IMR-90 (cell line): ENCODE results near the gene ZDHHC17. TPM values are rescaled to one million over a fixed set of nuclear protein-coding genes. Genes with fewer than 3 reads are reported as not detected.

Source experiments
- ATAC-seq: fragments of 200-7000 bp; cut with Tn5 transposase; 2 replicates; pipeline ENCODE4 v1.9.1; 2020; ENCODE audit warnings: low read depth, mild to moderate bottlenecking, moderate library complexity
- BruUV-seq: library from RNA; stranded (reverse); fragments of 400-500 nt; replicated peaks from 2 replicates; lab custom pipeline; 2021; lab: Mats Ljungman, UMichigan
- CTCF ChIA-PET: fragments of 300-600 bp; formaldehyde crosslinking; extraction: SDS; loops from one replicate; lab custom pipeline; 2021; ENCODE audit warnings: antibody characterized with exemption; lab: Yijun Ruan, JAX
- POLR2A ChIA-PET: fragments of 300-600 bp; sonication (Branson Sonifier 250); formaldehyde crosslinking; loops from one replicate; lab custom pipeline; 2022; ENCODE audit warnings: antibody characterized with exemption; ENCODE audit not compliant: unreplicated experiment; lab: Charles Lee
- DNase-seq: peaks from one replicate; pipeline ENCODE4 v3.0.0; 2013
- H2AFZ ChIP-seq: replicated peaks from 2 replicates; pipeline ENCODE3; 2013; ENCODE audit warnings: low read length, mild to moderate bottlenecking; ENCODE audit not compliant: poor library complexity
- H2AK5ac ChIP-seq: 2 replicates; pipeline ENCODE4 v1.6.1; 2013; ENCODE audit warnings: low read depth, low read length, inconsistent platforms
- H2AK9ac ChIP-seq: replicated peaks from 2 replicates; pipeline ENCODE3; 2013; ENCODE audit warnings: mild to moderate bottlenecking, low read depth, low read length, moderate library complexity; ENCODE audit not compliant: poor library complexity
- H2BK120ac ChIP-seq: 2 replicates; pipeline ENCODE4 v1.6.1; 2013; ENCODE audit warnings: low read depth, low read length, inconsistent platforms
- H2BK15ac ChIP-seq: 3 replicates; pipeline ENCODE4 v1.6.1; 2013; ENCODE audit warnings: low read depth, low read length, inconsistent platforms
- H2BK20ac ChIP-seq: 2 replicates; pipeline ENCODE4 v1.6.1; 2013; ENCODE audit warnings: low read depth, mild to moderate bottlenecking, inconsistent platforms, low read length, moderate library complexity
- H2BK5ac ChIP-seq: 2 replicates; pipeline ENCODE4 v1.6.1; 2013; ENCODE audit warnings: mild to moderate bottlenecking, low read depth, low read length, inconsistent platforms; ENCODE audit not compliant: poor library complexity, severe bottlenecking
- H3K14ac ChIP-seq: replicated peaks from 2 replicates; pipeline ENCODE4 v1.6.1; 2013; ENCODE audit warnings: low read depth, low read length, inconsistent platforms
- H3K18ac ChIP-seq: 2 replicates; pipeline ENCODE4 v1.6.1; 2013; ENCODE audit warnings: low read depth, low read length, control low read depth
- H3K23ac ChIP-seq: 2 replicates; pipeline ENCODE4 v1.6.1; 2013; ENCODE audit warnings: low read depth, low read length, inconsistent platforms
- H3K27ac ChIP-seq: 2 replicates; pipeline ENCODE4 v1.5.1; 2013; ENCODE audit warnings: mild to moderate bottlenecking, control low read depth, low read length; ENCODE audit not compliant: insufficient read depth
- H3K27me3 ChIP-seq: 2 replicates; pipeline ENCODE4 v1.6.1; 2013; ENCODE audit warnings: low read length; ENCODE audit not compliant: control insufficient read depth, insufficient read depth
- H3K36me3 ChIP-seq: 2 replicates; pipeline ENCODE4 v1.6.1; 2013; ENCODE audit warnings: low read length, mixed read lengths; ENCODE audit not compliant: control insufficient read depth, insufficient read depth
- H3K4ac ChIP-seq: 2 replicates; pipeline ENCODE4 v1.6.1; 2013; ENCODE audit warnings: low read depth, low read length, inconsistent platforms
- H3K4me1 ChIP-seq: 2 replicates; pipeline ENCODE4 v1.6.1; 2013; ENCODE audit warnings: low read length, mixed read lengths; ENCODE audit not compliant: control insufficient read depth, insufficient read depth
- H3K4me2 ChIP-seq: 2 replicates; pipeline ENCODE4 v1.6.1; 2013; ENCODE audit warnings: low read depth, mild to moderate bottlenecking, control low read depth, low read length, moderate library complexity
- H3K4me3 ChIP-seq: 2 replicates; pipeline ENCODE4 v1.5.1; 2013; ENCODE audit warnings: low read depth, mild to moderate bottlenecking, control low read depth, low read length, moderate library complexity; ENCODE audit not compliant: insufficient read depth
- H3K56ac ChIP-seq: 2 replicates; pipeline ENCODE4 v1.6.1; 2013; ENCODE audit warnings: low read length, inconsistent platforms; ENCODE audit not compliant: insufficient read depth; ENCODE audit errors: extremely low read depth
- H3K79me1 ChIP-seq, 2 experiments: 2 replicates each; pipeline ENCODE4 v1.6.1; 2013; ENCODE audit warnings: low read length in 2 of 2, inconsistent platforms in 1 of 2, low read depth in 1 of 2
- H3K9ac ChIP-seq: 2 replicates; pipeline ENCODE4 v1.6.1; 2013; ENCODE audit warnings: low read depth, low read length, control low read depth
- H3K9me1 ChIP-seq: 2 replicates; pipeline ENCODE4 v1.6.1; 2013; ENCODE audit warnings: low read length, inconsistent platforms; ENCODE audit not compliant: insufficient read depth
- H3K9me3 ChIP-seq: 2 replicates; pipeline ENCODE4 v1.6.1; 2013; ENCODE audit warnings: low read length; ENCODE audit not compliant: control insufficient read depth, insufficient read depth
- H4K20me1 ChIP-seq: 2 replicates; pipeline ENCODE4 v1.6.1; 2013; ENCODE audit warnings: low read length, inconsistent platforms; ENCODE audit not compliant: insufficient read depth
- H4K5ac ChIP-seq: 2 replicates; pipeline ENCODE4 v1.6.1; 2013; ENCODE audit warnings: mild to moderate bottlenecking, low read depth, low read length, control low read depth
- H4K8ac ChIP-seq, 2 experiments: 2 replicates each; pipeline ENCODE4 v1.6.1; 2013; ENCODE audit warnings: low read depth in 2 of 2, low read length in 2 of 2, control low read depth in 1 of 2, inconsistent platforms in 1 of 2
- H4K91ac ChIP-seq: 2 replicates; pipeline ENCODE4 v1.6.1; 2013; ENCODE audit warnings: low read depth, low read length, inconsistent platforms; ENCODE audit not compliant: insufficient read depth
- BHLHE40 ChIP-seq: fragments of 150-350 bp; IDR thresholded peaks from 2 replicates; pipeline ENCODE4 v1.6.1; 2016; ENCODE audit warnings: mild to moderate bottlenecking, low read depth, low read length
- CEBPB ChIP-seq: IDR thresholded peaks from 2 replicates; pipeline ENCODE4 v1.6.1; 2012; ENCODE audit warnings: low read depth, low read length, improper control_type of control experiment
- CHD1 ChIP-seq: IDR thresholded peaks from 2 replicates; pipeline ENCODE4 v1.6.1; 2012; ENCODE audit warnings: low read depth, low read length, improper control_type of control experiment
- FOS ChIP-seq: fragments of 150-350 bp; IDR thresholded peaks from 2 replicates; pipeline ENCODE4 v1.6.1; 2016; ENCODE audit warnings: low read depth, low read length
- MAFK ChIP-seq: IDR thresholded peaks from 2 replicates; pipeline ENCODE4 v1.6.1; 2012; ENCODE audit warnings: low read depth, low read length, improper control_type of control experiment
- MAZ ChIP-seq: IDR thresholded peaks from 2 replicates; pipeline ENCODE4 v1.6.1; 2012; ENCODE audit warnings: low read depth, mild to moderate bottlenecking, low read length, improper control_type of control experiment, moderate library complexity, borderline replicate concordance
- MXI1 ChIP-seq: IDR thresholded peaks from 2 replicates; pipeline ENCODE4 v1.6.1; 2012; ENCODE audit warnings: low read depth, mild to moderate bottlenecking, low read length, moderate library complexity, borderline replicate concordance
- POLR2A ChIP-seq: IDR thresholded peaks from 2 replicates; pipeline ENCODE4 v1.6.1; 2012; ENCODE audit warnings: mild to moderate bottlenecking, low read depth, low read length
- RAD21 ChIP-seq: IDR thresholded peaks from 2 replicates; pipeline ENCODE4 v1.6.1; 2012; ENCODE audit warnings: low read length, improper control_type of control experiment
- SMC3 ChIP-seq: fragments of 150-350 bp; IDR thresholded peaks from 2 replicates; pipeline ENCODE4 v1.6.1; 2016; ENCODE audit warnings: low read depth, mild to moderate bottlenecking, antibody characterized with exemption, low read length, moderate library complexity
- WGBS, 2 experiments: methylation state at CpG; one replicate each; pipeline versions ENCODE4 v1.1.5 to v1.1.7; 2013; ENCODE audit warnings: missing lambda C conversion rate in 2 of 2; ENCODE audit not compliant: insufficient read length in 1 of 2; ENCODE audit errors: extremely low coverage in 2 of 2; 5-methylcytosine and 5-hydroxymethylcytosine counted together
- dilution Hi-C: fragments of 300-500 bp; cut with HindIII; formaldehyde crosslinking; loops from one replicate; pipeline ENCODE4 v1.14.3; 2018; ENCODE audit warnings: low sequenced_read_pairs; ENCODE audit not compliant: unreplicated experiment
- in situ Hi-C: fragments of 300-500 bp; cut with MboI; formaldehyde crosslinking; loops from 3 replicates; pipeline ENCODE4 v1.14.3; 2019; ENCODE audit warnings: low sequenced_read_pairs, inconsistent platforms, mixed read lengths
- intact Hi-C: fragments of 100-400 bp; cut with micrococcal nuclease; formaldehyde crosslinking; loops from 2 replicates; pipeline ENCODE4 v1.10.0; 2022
- polyA plus RNA-seq, 3 experiments: library from polyadenylated mRNA; depleted of rRNA; stranded (reverse); fragments of >200 nt; gene quantifications; 2 replicates each; pipeline ENCODE4 v1.2.3, GENCODE V29; 2012; ENCODE audit warnings: low replicate concordance in 1 of 3
- total RNA-seq: library from RNA; depleted of rRNA; stranded (reverse); fragments of >200 nt; gene quantifications from 2 replicates; pipeline ENCODE4 v1.2.3, GENCODE V29; 2012
- TF ChIP-seq, protein P1 (sequence below): fragments of 150-350 bp; IDR thresholded peaks from 2 replicates; pipeline ENCODE4 v1.6.1; 2016; ENCODE audit warnings: low read depth, mild to moderate bottlenecking, low read length, moderate library complexity, borderline replicate concordance
- TF ChIP-seq, protein P2 (sequence below): conservative IDR thresholded peaks from 2 replicates; pipeline ENCODE4 v1.5.1; 2012; ENCODE audit warnings: mild to moderate bottlenecking, low read depth, low read length, improper control_type of control experiment
- TF ChIP-seq, protein P3 (sequence below): fragments of 150-350 bp; IDR thresholded peaks from 2 replicates; pipeline ENCODE4 v1.6.1; 2017; ENCODE audit warnings: mild to moderate bottlenecking, antibody characterized with exemption, low read length, low read depth

Gene ZDHHC17
- total and polyA plus RNA-seq, 2 of the 4 experiments (the other 2 are of a cell fraction): 23.3 to 125 TPM

DNA sequence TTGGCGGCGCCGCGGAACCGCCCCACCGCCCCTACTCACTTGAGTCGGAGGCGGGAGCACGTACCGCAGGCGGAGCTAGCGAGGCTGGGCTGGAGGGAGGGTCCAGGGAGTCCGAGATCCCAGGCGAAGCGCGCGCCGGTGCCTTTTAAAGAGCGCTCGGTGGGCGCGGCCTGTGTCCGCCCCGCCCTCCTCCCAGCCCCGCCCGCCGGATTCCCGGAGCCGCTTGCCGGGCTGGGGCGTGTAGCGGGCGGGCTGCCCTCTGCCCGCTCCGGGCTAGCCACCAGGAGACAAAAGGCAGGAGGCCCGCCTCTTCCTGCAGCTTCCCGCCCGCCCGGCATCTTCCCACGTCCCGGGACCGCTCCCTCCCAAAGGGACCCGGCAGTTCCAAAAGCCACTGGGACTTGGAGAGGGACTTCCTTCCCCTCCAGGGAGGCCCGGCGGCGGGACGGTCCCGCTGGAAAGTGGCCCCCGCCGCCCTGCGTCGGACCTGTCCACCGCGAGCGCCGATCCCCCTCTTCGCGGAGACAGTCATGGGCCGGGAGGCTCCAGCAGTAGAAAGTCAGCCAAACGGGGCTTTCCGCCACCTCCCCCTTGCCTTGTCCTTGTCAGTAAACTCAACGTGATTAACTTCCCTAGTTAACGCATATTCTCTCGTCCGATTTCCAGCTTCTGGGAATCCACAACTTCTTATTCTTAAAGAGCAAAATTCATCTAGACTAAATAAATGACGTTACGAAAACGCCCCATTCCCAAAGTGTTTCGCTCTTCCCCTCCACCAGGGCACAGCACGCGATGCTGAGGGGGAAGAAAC lies 115.2 kb downstream of the ZDHHC17 start, which contains the start of gene CSRP2:
Gene CSRP2 (minus strand): TSS at position 121 of the 811 bp plus-strand sequence. CDS start 12,759 bp downstream, outside the sequence.
- H2BK5ac ChIP-seq: peak within 1 kb of the TSS; percentile 91
- peak within 1 kb of the TSS; percentile 98 for H3K14ac ChIP-seq
- intact Hi-C loops: loop anchor here (1.0 to 2.0 kb wide), 3 partner anchors 16 to 132 kb away; no protein-coding TSS in a partner anchor
- dilution Hi-C loops: no loop called here
- no peaks in the 10 kb centered on the region; the same call in 1 of the 2 replicates for H3K36me3 ChIP-seq
- peak within 1 kb of the TSS; percentile 96 for H2AFZ ChIP-seq
- POLR2A ChIA-PET: interaction anchor here (1.0 kb wide), 1 partner anchor 13 kb away, joined by 6 read pairs; no protein-coding TSS in a partner anchor
- ATAC-seq: peak; percentile 91
- no TSS peak for BruUV-seq
- WGBS, 2 experiments: 0% methylated on average over 26 of the region's 71 CpGs; no CpG with 5 or more reads in 1 of the 2 experiments
- peak within 1 kb of the TSS; percentile 82 for H3K4me2 ChIP-seq
- H3K18ac ChIP-seq: peak within 1 kb of the TSS; percentile 82
- DNase-seq: peak; percentile 87
- H3K4me3 ChIP-seq: peak within 1 kb of the TSS; percentile 64
- no peaks in the 10 kb centered on the region for H3K27me3 ChIP-seq
- H3K4ac ChIP-seq: peak within 1 kb of the TSS; percentile 94
- peaks cover 14% of the 10 kb centered on the region for H3K4me1 ChIP-seq
- CTCF ChIA-PET: interaction anchor here (3.7 kb wide), 1 partner anchor 132 kb away, joined by 15 read pairs; no protein-coding TSS in a partner anchor
- peak within 1 kb of the TSS; percentile 68 for H2BK20ac ChIP-seq
- H2BK120ac ChIP-seq: peak within 1 kb of the TSS; percentile 86
- peak within 1 kb of the TSS; percentile 74 for H3K9ac ChIP-seq
- peaks cover 17% of the 10 kb centered on the region for H3K9me1 ChIP-seq
- H3K56ac ChIP-seq: peak within 1 kb of the TSS; percentile 93
- H3K79me1 ChIP-seq: peaks cover 15 to 40% of the 10 kb centered on the region in 2 experiments
- peak within 1 kb of the TSS; percentile 89 for H3K27ac ChIP-seq
- peak within 1 kb of the TSS; percentile 65 to 88 for H4K8ac ChIP-seq
- peak within 1 kb of the TSS; percentile 95 for H2AK9ac ChIP-seq
- H4K91ac ChIP-seq: peak within 1 kb of the TSS; percentile 91
- H4K20me1 ChIP-seq: peaks cover 23% of the 10 kb centered on the region; the same call in 1 of the 2 replicates
- peak within 1 kb of the TSS; percentile 81 for H2AK5ac ChIP-seq
- in situ Hi-C loops: no loop called here
- H3K9me3 ChIP-seq: peaks cover 2% of the 10 kb centered on the region
- peak within 1 kb of the TSS; percentile 55 for H4K5ac ChIP-seq
- peak within 1 kb of the TSS; percentile 92 for H2BK15ac ChIP-seq
- H3K23ac ChIP-seq: peak within 1 kb of the TSS; percentile 99
- TF ChIP-seq MAZ (peak; percentile 93), CHD1 (no peak), SMC3 (0 out of 2 replicates have a peak, but pooled peaks have one; percentile 27), POLR2A (peak; percentile 97), RAD21 (peak; percentile 35), CEBPB (0 out of 2 replicates have a peak, but pooled peaks have one; percentile 8), MXI1 (no peak), FOS (no peak), MAFK (no peak), BHLHE40 (peak; percentile 71; the same call in 1 of the 2 replicates)
- TF ChIP-seq, protein P1, sequence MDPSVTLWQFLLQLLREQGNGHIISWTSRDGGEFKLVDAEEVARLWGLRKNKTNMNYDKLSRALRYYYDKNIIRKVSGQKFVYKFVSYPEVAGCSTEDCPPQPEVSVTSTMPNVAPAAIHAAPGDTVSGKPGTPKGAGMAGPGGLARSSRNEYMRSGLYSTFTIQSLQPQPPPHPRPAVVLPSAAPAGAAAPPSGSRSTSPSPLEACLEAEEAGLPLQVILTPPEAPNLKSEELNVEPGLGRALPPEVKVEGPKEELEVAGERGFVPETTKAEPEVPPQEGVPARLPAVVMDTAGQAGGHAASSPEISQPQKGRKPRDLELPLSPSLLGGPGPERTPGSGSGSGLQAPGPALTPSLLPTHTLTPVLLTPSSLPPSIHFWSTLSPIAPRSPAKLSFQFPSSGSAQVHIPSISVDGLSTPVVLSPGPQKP: no peak
- TF ChIP-seq, protein P2, sequence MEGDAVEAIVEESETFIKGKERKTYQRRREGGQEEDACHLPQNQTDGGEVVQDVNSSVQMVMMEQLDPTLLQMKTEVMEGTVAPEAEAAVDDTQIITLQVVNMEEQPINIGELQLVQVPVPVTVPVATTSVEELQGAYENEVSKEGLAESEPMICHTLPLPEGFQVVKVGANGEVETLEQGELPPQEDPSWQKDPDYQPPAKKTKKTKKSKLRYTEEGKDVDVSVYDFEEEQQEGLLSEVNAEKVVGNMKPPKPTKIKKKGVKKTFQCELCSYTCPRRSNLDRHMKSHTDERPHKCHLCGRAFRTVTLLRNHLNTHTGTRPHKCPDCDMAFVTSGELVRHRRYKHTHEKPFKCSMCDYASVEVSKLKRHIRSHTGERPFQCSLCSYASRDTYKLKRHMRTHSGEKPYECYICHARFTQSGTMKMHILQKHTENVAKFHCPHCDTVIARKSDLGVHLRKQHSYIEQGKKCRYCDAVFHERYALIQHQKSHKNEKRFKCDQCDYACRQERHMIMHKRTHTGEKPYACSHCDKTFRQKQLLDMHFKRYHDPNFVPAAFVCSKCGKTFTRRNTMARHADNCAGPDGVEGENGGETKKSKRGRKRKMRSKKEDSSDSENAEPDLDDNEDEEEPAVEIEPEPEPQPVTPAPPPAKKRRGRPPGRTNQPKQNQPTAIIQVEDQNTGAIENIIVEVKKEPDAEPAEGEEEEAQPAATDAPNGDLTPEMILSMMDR: peak; percentile 34
- TF ChIP-seq, protein P3, sequence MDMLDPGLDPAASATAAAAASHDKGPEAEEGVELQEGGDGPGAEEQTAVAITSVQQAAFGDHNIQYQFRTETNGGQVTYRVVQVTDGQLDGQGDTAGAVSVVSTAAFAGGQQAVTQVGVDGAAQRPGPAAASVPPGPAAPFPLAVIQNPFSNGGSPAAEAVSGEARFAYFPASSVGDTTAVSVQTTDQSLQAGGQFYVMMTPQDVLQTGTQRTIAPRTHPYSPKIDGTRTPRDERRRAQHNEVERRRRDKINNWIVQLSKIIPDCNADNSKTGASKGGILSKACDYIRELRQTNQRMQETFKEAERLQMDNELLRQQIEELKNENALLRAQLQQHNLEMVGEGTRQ: no peak
